Left lung (tissue), 10 donors: Measurements from ENCODE around the gene APOH. TPM values are rescaled to one million over a fixed set of nuclear protein-coding genes. Genes with fewer than 3 reads are reported as not detected.

ENCODE experiments used
- ATAC-seq: fragments of 200-7000 bp; cut with Tn5 transposase; one replicate; pipeline ENCODE4 v1.9.1; 2020; ENCODE audit warnings: moderate library complexity
- DNase-seq, 4 donors: peaks; one replicate each; pipeline ENCODE4 v3.0.0-alpha.2; 2013 to 2020
- H3K27ac ChIP-seq, 2 donors: fragments of 200-600 bp; sonication (generic) in 1 of 2; one replicate each; pipeline versions ENCODE4 v1.5.0 to v1.8.0; 2020 to 2021
- H3K27me3 ChIP-seq, 2 donors: fragments of 200-600 bp; sonication (generic) in 1 of 2; one replicate each; pipeline versions ENCODE4 v1.5.0 to v1.8.0; 2020 to 2021
- H3K36me3 ChIP-seq, 2 donors: fragments of 200-600 bp; sonication (generic) in 1 of 2; one replicate each; pipeline versions ENCODE4 v1.5.0 to v1.8.0; 2020 to 2021
- H3K4me1 ChIP-seq, 2 donors: fragments of 200-600 bp; one replicate each; pipeline ENCODE4 v1.8.0; 2021
- H3K4me3 ChIP-seq, 2 donors: fragments of 200-600 bp; sonication (generic) in 1 of 2; one replicate each; pipeline versions ENCODE4 v1.5.0 to v1.8.0; 2020 to 2021; ENCODE audit warnings: mild to moderate bottlenecking in 1 of 2
- H3K9me3 ChIP-seq, 2 donors: fragments of 200-600 bp; sonication (generic) in 1 of 2; one replicate each; pipeline versions ENCODE4 v1.5.0 to v1.8.0; 2020 to 2021
- intact Hi-C, 2 donors: fragments of 100-400 bp; cut with DNase I; formaldehyde crosslinking; loops; one replicate each; pipeline versions ENCODE4 v1.11.2 to v1.14.2; 2022
- polyA plus RNA-seq, 6 donors: library from polyadenylated mRNA; unstranded; fragments of 120-200 nt; gene quantifications; one replicate each; pipeline ENCODE4 v1.2.1, GENCODE V29; 2013; ENCODE audit not compliant: insufficient read length in 6 of 6
- total RNA-seq, 2 donors: library from RNA; stranded (reverse); fragmentation: NEBNext Ultra II Directional; extraction: Animal tissue kit (Norgen Biotek cat#: 25700); gene quantifications; one replicate each; pipeline ENCODE4 v1.2.1, GENCODE V29; 2021
- TF ChIP-seq, protein P1 (sequence below), 2 donors: fragments of 200-600 bp; sonication (generic) in 1 of 2; IDR thresholded peaks; one replicate each; pipeline versions ENCODE4 v1.5.0 to v1.8.0; 2021; ENCODE audit warnings: antibody characterized with exemption in 2 of 2
- donor health status: DM: no; HTN: yes; CAD: no.
- donor health status: DM: no; HTN: no; CAD: no.

The APOH gene
- total and polyA plus RNA-seq, 8 donors, result 1.3 to 5.7 (median 2.9) TPM

DNA sequence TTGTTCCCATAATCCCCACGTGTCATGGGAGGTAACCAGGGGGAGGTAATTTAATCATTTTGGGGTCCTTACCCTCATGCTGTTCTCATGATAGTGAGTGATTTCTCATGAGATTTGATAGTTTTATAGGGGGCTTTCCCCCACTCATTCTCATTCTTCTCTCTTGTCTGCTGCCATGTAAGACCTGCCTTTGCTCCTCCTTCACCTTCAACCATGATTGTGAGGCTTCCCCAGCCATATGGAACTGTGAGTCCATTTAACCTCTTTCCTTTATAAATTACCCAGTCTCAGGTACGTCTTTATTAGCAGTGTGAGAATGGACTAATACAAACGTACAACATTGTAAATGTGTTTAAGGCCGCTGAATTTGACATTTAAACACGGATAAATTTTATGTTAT is 35.5 kb upstream of the APOH start:
- no peaks in the 10 kb centered on the region for H3K4me1 ChIP-seq
- H3K4me3 ChIP-seq, result no peak overlapping the region
- H3K9me3 ChIP-seq, result no peaks in the 10 kb centered on the region
- intact Hi-C loops, result no loop called here
- DNase-seq (no peak), ATAC-seq (no peak)
- H3K36me3 ChIP-seq, result no peaks in the 10 kb centered on the region
- H3K27me3 ChIP-seq, result no peaks in the 10 kb centered on the region
- H3K27ac ChIP-seq, result no peak overlapping the region
- TF ChIP-seq, protein P1, sequence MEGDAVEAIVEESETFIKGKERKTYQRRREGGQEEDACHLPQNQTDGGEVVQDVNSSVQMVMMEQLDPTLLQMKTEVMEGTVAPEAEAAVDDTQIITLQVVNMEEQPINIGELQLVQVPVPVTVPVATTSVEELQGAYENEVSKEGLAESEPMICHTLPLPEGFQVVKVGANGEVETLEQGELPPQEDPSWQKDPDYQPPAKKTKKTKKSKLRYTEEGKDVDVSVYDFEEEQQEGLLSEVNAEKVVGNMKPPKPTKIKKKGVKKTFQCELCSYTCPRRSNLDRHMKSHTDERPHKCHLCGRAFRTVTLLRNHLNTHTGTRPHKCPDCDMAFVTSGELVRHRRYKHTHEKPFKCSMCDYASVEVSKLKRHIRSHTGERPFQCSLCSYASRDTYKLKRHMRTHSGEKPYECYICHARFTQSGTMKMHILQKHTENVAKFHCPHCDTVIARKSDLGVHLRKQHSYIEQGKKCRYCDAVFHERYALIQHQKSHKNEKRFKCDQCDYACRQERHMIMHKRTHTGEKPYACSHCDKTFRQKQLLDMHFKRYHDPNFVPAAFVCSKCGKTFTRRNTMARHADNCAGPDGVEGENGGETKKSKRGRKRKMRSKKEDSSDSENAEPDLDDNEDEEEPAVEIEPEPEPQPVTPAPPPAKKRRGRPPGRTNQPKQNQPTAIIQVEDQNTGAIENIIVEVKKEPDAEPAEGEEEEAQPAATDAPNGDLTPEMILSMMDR (IDR thresholded peaks at IDR 0.05), result no peak

GRCh38 chr17:66262767-66263166 is 33.6 kb upstream of the APOH start:
- no peaks in the 10 kb centered on the region for H3K4me1 ChIP-seq
- H3K4me3 ChIP-seq, result no peak overlapping the region
- H3K9me3 ChIP-seq, result no peaks in the 10 kb centered on the region
- intact Hi-C loops, result no loop called here
- DNase-seq (no peak), ATAC-seq (no peak)
- TF ChIP-seq, protein P1 (IDR thresholded peaks at IDR 0.05), result no peak
- no peaks in the 10 kb centered on the region for H3K36me3 ChIP-seq
- H3K27ac ChIP-seq, result no peak overlapping the region
- no peaks in the 10 kb centered on the region for H3K27me3 ChIP-seq

GRCh38 chr17:66260688-66261087 is 31.5 kb upstream of the APOH start:
- intact Hi-C loops, result no loop called here
- DNase-seq (no peak), ATAC-seq (no peak)
- Histone ChIP-seq H3K36me3 (no peaks in the 10 kb centered on the region), H3K9me3 (no peaks in the 10 kb centered on the region), H3K4me3 (no peak overlapping the region), H3K4me1 (no peaks in the 10 kb centered on the region), H3K27ac (no peak overlapping the region), H3K27me3 (no peaks in the 10 kb centered on the region)
- TF ChIP-seq, protein P1 (IDR thresholded peaks at IDR 0.05), result no peak

- Histone ChIP-seq H3K36me3 (no peaks in the 10 kb centered on the region), H3K4me1 (no peaks in the 10 kb centered on the region), H3K27ac (no peak overlapping the region), H3K4me3 (no peak overlapping the region), H3K27me3 (no peaks in the 10 kb centered on the region), H3K9me3 (no peaks in the 10 kb centered on the region)
- TF ChIP-seq, protein P1 (IDR thresholded peaks at IDR 0.05), result no peak
- DNase-seq (no peak), ATAC-seq (no peak)
- intact Hi-C loops, result no loop called here
Measured at GRCh38 chr17:66260275-66260674, 31.1 kb upstream of the APOH start.

DNA sequence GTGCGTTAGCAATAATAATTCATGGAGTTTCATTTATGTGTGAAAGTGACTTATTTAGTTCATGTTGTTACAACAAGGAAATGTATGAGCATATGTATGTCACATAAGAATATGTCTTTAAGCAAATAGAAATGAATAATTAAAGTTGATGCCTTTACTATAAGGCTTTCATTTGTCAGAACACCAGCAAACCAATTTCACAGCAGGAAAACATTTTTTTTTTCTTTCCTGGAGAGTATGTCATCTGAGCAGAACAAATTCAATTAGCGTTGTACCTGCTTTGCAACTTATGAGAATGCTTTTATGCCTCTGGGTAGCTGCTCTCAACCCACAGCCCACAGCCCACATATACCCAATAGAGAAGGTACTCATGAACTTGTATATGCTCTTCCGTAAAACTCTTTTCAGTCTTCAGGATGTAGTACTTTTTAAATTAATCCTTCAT is 26.3 kb upstream of the APOH start:
- no peaks in the 10 kb centered on the region for H3K27me3 ChIP-seq
- no peaks in the 10 kb centered on the region for H3K4me1 ChIP-seq
- TF ChIP-seq, protein P1 (IDR thresholded peaks at IDR 0.05), result no peak
- no peaks in the 10 kb centered on the region for H3K9me3 ChIP-seq
- no peak overlapping the region for H3K27ac ChIP-seq
- ATAC-seq (no peak), DNase-seq (no peak)
- H3K36me3 ChIP-seq, result no peaks in the 10 kb centered on the region
- H3K4me3 ChIP-seq, result no peak overlapping the region
- intact Hi-C loops, result no loop called here
